Activated naive CD4-positive, alpha-beta T cell treated with anti-CD3 and anti-CD28 coated beads for 36 hours (primary cell): ENCODE results near the gene SLC10A6. TPM values are rescaled to one million over a fixed set of nuclear protein-coding genes. Genes with fewer than 3 reads are reported as not detected.
A peak's percentile ranks its signal among the peaks of the same experiment; 100 is the strongest.
"Not testable (repeated sequence)": the region's sequence is repeated elsewhere in the genome, so short reads cannot be mapped to it uniquely, and the experiment has no call there.

Experiments used
- CTCF ChIA-PET: fragments of 350-600 bp; sonication (Branson Sonifier 250); formaldehyde crosslinking; loops from one replicate; lab custom pipeline; 2021; ENCODE audit warnings: antibody characterized with exemption; lab: Charles Lee
- DNase-seq: peaks from one replicate; pipeline ENCODE4 v3.0.0-alpha.2; 2020
- H3K27ac Mint-ChIP-seq: one replicate; pipeline ENCODE4 v1.8.0; 2021; ENCODE audit warnings: mild to moderate bottlenecking, mixed read lengths
- H3K27me3 Mint-ChIP-seq: one replicate; pipeline ENCODE4 v1.8.0; 2021; ENCODE audit warnings: low read depth, mixed read lengths
- H3K36me3 Mint-ChIP-seq: one replicate; pipeline ENCODE4 v1.8.0; 2021; ENCODE audit warnings: low read depth, mixed read lengths
- H3K4me1 Mint-ChIP-seq: one replicate; pipeline ENCODE4 v1.8.0; 2021; ENCODE audit warnings: low read depth, mixed read lengths
- H3K4me3 Mint-ChIP-seq: one replicate; pipeline ENCODE4 v1.8.0; 2021; ENCODE audit warnings: mild to moderate bottlenecking, moderate library complexity, mixed read lengths
- H3K9me3 Mint-ChIP-seq: one replicate; pipeline ENCODE4 v1.8.0; 2021; ENCODE audit warnings: mixed read lengths
- intact Hi-C: fragments of 100-400 bp; cut with micrococcal nuclease; formaldehyde crosslinking; loops from one replicate; pipeline ENCODE4 v1.15.1; 2023
- total RNA-seq, 2 experiments: library from RNA; stranded (reverse); gene quantifications; one replicate each; pipeline ENCODE4 v1.2.3, GENCODE V29; 2021

The SLC10A6 gene
- total RNA-seq, 2 experiments from 2014 or later = not detected

DNA sequence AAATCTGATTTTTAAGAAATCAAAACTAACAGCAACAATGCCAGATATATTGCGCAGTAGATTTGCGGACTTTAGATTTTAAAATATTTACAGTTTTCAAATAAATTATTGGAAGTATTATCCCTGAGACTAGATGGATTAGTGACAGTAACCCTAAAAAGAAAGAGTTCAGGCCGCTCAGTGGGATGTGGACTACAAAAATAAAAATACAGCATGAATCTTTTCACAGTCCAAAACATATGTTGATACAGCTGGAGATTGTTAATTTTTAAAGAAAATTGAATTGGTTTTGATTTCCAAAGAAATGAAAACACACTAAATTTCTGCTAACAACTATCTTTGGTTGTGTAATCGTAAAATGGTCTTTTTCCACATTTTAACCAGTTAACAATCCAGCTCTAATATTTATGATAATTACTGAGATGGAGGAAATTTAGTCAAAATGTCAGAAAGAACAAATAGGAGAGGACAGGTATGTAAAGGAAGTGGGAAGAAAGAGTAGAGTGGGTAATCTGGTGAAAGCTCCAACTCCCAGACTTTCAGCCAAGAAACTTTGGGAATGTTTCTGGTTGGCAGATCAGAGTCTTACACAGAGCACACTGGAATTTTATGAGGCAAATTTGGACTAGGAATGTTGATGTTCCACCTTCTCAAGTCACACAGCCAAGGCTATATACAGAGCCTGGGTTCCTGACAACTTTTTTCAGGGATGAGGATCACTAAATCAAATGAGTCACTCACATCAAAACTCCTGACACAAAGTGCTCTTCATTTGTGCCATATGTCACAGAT, 27.9 kb upstream of the SLC10A6 start:
- DNase-seq = no peak
- no peaks in the 10 kb centered on the region for H3K4me1 Mint-ChIP-seq
- no peak overlapping the region for H3K27ac Mint-ChIP-seq
- CTCF ChIA-PET = interaction anchor here (0.6 kb wide), 1 partner anchor 23 kb away, joined by 6 read pairs; no protein-coding TSS in a partner anchor
- no peaks in the 10 kb centered on the region for H3K27me3 Mint-ChIP-seq
- intact Hi-C loops = no loop called here
- no peak overlapping the region for H3K4me3 Mint-ChIP-seq
- H3K9me3 Mint-ChIP-seq = peaks cover 13% of the 10 kb centered on the region
- H3K36me3 Mint-ChIP-seq = no peaks in the 10 kb centered on the region

DNA sequence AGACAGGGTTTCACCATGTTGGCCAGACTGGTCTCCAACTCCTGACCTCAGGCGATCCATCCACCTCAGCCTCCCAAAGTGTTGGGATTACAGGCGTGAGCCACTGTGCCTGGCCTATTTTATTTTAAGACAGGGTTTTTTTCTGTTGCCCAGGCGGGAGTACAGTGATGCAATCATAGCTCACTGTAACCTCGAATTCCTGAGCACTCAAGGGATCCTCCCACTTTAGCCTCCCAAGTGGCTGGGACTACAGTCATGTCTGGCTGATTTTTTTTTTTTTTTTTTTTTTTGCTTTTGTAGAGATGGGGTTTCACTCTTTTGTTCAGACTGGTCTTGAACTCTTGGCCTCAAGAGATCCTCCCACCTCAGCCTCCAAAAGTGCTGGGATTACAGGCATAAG, 26.3 kb upstream of the SLC10A6 start:
- intact Hi-C loops, DNase-seq, H3K4me1 Mint-ChIP-seq, H3K27me3 Mint-ChIP-seq, CTCF ChIA-PET, H3K36me3 Mint-ChIP-seq, H3K4me3 Mint-ChIP-seq, H3K27ac Mint-ChIP-seq: not testable (repeated sequence)
- H3K9me3 Mint-ChIP-seq = peaks cover 13% of the 10 kb centered on the region

DNA sequence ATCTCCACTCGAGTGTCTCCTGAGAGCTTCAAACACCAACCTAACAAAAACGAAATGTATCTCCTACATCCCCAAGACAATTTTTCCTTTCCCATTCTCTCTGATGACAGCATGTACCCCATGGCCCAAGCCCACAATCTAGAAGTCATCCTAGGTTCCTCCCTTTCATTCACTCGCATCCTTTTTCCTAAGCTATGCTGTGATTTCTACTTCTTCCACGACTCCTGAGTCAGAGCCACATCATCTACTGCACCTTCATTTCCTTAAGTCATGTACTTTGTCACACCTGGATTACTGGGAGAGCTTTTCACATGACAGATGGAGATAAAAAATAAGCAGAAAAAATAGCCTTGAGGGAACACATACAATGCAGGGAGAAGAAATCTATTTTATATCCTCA, 23.0 kb upstream of the SLC10A6 start:
- H3K27ac Mint-ChIP-seq = no peak overlapping the region
- CTCF ChIA-PET = interaction anchor here (0.6 kb wide), 1 partner anchor 338 kb away, joined by 3 read pairs; no protein-coding TSS in a partner anchor
- H3K27me3 Mint-ChIP-seq = no peaks in the 10 kb centered on the region
- H3K36me3 Mint-ChIP-seq = no peaks in the 10 kb centered on the region
- no peak overlapping the region for H3K4me3 Mint-ChIP-seq
- intact Hi-C loops = no loop called here
- H3K9me3 Mint-ChIP-seq = peaks cover 2% of the 10 kb centered on the region
- H3K4me1 Mint-ChIP-seq = no peaks in the 10 kb centered on the region
- DNase-seq = no peak

DNA sequence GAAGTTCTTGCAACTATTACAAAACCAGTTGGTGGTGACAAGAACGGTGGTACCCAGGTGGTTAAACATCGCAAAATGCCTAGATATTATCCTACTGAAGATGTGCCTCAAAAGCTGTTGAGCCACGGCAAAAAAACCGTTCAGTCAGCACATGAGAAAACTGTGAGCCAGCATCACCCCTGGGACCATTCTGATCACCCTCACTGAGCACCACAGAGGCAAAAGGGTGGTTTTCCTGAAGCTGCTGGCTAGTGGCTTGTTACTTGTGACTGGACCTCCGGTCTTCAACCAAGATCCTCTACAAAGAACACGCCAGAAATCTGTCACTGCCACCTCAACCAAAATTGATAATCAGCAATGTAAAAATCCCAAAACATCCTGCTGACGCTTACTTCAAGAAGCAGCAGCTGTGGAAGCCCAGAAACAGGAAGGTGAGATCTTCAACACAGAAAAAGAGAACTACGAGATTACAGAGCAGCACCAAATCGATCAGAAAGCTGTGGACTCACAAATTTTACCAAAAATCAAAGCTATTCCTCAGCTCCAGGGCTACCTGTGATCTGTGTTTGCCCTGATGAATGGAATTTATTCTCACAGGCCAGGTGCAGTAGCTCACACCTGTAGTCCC, 21.4 kb upstream of the SLC10A6 start:
- Mint-ChIP-seq H3K36me3 (no peaks in the 10 kb centered on the region), H3K4me3 (no peak overlapping the region), H3K27me3 (no peaks in the 10 kb centered on the region), H3K27ac (no peak overlapping the region), H3K4me1 (no peaks in the 10 kb centered on the region), H3K9me3 (peaks cover 2% of the 10 kb centered on the region)
- DNase-seq = no peak
- CTCF ChIA-PET = no interaction called here
- intact Hi-C loops = no loop called here

DNA sequence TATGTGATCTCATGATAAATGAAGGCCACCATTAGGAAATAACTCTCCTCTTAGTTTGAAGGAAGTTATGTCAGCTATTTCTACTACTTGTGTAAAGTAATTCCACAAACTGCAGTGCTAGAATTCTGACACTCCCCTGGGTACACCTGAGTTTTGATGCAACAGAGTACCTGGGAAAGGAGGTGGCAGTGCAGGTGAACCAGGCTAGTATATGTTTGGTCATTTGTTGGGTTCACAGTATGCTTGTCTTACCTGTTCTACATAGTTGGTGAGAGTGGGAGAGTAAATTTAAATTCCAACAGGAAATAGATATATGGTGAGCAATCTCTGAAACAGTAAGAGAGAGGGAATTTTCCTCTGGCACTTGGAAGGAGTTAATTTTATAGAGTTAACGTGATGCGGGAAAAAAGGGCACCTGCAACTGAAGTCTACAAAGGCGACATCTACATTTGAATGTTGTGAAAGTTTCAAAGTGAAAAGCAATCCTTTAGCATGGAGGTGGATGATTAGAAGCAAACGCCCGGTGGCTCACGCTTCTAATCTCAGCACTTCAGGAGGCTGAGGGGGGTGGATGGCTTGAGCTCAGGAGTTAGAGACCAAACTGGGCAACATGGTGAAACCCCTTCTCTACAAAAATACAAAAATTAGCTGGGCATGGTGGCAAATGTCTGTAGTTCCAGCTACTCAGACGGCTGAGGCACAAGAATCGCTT, 8.3 kb upstream of the SLC10A6 start:
- H3K4me3 Mint-ChIP-seq = no peak overlapping the region
- no peak overlapping the region for H3K27ac Mint-ChIP-seq
- H3K27me3 Mint-ChIP-seq = peaks cover 1% of the 10 kb centered on the region
- CTCF ChIA-PET = no interaction called here
- no peaks in the 10 kb centered on the region for H3K36me3 Mint-ChIP-seq
- intact Hi-C loops = no loop called here
- DNase-seq = no peak
- no peaks in the 10 kb centered on the region for H3K9me3 Mint-ChIP-seq
- H3K4me1 Mint-ChIP-seq = no peaks in the 10 kb centered on the region

DNA sequence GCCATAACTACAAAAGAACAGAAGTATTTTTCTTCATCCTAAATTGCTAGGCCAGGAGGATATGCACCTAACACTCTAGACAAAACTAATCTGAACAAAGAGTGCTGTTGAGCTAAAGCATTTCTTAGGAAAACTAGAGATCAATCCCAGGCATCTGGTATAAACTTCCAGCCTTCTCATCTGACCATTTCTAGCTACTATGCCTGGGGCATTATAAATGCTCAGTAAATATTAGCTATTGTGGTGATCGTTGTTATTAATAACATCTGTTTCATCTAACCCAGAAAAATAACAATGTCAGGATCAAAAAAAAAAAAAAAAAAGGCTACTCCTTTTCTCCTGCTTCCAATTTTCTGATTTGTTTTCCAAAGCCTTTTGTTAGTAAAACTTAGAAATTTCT, 7.7 kb upstream of the SLC10A6 start:
- Mint-ChIP-seq H3K4me3 (no peak overlapping the region), H3K27me3 (peaks cover 1% of the 10 kb centered on the region), H3K27ac (peak overlapping the region; percentile 16), H3K9me3 (no peaks in the 10 kb centered on the region), H3K4me1 (no peaks in the 10 kb centered on the region), H3K36me3 (no peaks in the 10 kb centered on the region)
- no peak for DNase-seq
- intact Hi-C loops = no loop called here
- CTCF ChIA-PET = no interaction called here

DNA sequence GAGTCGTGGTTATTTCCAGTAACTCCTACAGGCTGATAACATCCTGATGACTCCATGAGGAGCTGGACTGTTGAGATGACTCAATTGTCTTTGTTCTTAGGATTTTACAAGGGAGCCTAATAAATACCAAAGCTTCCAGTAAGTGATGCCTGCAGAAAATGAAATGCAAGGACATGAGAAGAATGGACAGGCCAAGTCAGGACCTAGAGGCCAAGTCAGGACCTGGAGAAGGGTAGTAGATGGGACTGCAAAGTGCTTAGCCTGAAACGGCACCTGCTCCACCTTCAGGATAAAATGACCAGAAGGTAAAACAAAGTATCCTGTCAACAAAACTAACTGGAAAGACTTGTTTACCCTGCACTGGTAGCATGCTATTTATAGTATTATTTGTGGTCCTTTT, 6.4 kb upstream of the SLC10A6 start:
- H3K36me3 Mint-ChIP-seq = no peaks in the 10 kb centered on the region
- H3K27ac Mint-ChIP-seq = no peak overlapping the region
- no peaks in the 10 kb centered on the region for H3K9me3 Mint-ChIP-seq
- H3K4me1 Mint-ChIP-seq = no peaks in the 10 kb centered on the region
- no peaks in the 10 kb centered on the region for H3K27me3 Mint-ChIP-seq
- intact Hi-C loops = no loop called here
- DNase-seq = no peak
- no peak overlapping the region for H3K4me3 Mint-ChIP-seq
- CTCF ChIA-PET = no interaction called here

DNA sequence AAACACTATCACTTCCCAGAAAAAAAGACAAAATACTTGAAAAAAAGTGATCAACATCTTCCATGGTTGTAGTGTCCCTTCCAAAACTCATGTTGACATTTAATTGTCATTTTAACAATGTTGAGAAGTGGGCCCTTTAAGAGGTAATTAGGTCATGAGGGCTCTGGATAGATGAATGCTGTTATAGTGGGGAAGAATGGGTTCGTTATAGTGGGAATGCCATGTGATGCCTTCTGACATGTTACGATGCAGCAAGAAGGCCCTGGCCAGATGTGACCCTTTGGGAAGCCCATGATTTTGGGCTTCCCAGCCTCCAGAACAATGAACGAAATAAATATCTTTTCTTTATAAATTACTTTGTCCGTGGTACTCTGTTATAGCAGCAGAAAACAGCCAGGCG, 4.0 kb upstream of the SLC10A6 start:
- Mint-ChIP-seq H3K4me3 (no peak overlapping the region), H3K27ac (no peak overlapping the region), H3K4me1 (no peaks in the 10 kb centered on the region), H3K9me3 (no peaks in the 10 kb centered on the region), H3K36me3 (no peaks in the 10 kb centered on the region), H3K27me3 (no peaks in the 10 kb centered on the region)
- CTCF ChIA-PET = no interaction called here
- no peak for DNase-seq
- intact Hi-C loops = no loop called here

DNA sequence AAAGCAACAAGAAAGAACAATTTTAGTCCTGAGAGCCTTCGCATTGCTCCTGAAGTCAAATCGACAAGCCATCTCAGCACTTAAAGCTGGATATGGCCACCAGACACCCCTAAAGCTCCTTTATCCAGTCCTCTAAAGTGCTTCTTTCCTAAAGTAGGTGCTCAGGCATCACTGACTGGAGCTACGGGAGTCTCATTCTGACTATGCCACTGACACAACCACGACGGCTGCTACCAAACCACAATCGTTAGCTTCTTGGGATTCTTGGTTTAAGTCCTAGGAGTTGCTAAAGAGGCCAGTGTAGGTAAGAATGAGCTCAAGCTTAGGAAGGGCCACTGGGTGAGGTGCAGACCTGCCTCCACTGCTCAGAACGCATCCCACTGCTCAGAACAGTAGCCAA, 1.0 kb downstream of the SLC10A6 start:
- CTCF ChIA-PET = interaction anchor here (1.2 kb wide), 1 partner anchor 18 kb away, joined by 3 read pairs; no protein-coding TSS in a partner anchor
- no peaks in the 10 kb centered on the region for H3K27me3 Mint-ChIP-seq
- H3K27ac Mint-ChIP-seq = no peak overlapping the region
- no peaks in the 10 kb centered on the region for H3K4me1 Mint-ChIP-seq
- H3K4me3 Mint-ChIP-seq = no peak overlapping the region
- no peak for DNase-seq
- H3K9me3 Mint-ChIP-seq = no peaks in the 10 kb centered on the region
- intact Hi-C loops = no loop called here
- no peaks in the 10 kb centered on the region for H3K36me3 Mint-ChIP-seq

DNA sequence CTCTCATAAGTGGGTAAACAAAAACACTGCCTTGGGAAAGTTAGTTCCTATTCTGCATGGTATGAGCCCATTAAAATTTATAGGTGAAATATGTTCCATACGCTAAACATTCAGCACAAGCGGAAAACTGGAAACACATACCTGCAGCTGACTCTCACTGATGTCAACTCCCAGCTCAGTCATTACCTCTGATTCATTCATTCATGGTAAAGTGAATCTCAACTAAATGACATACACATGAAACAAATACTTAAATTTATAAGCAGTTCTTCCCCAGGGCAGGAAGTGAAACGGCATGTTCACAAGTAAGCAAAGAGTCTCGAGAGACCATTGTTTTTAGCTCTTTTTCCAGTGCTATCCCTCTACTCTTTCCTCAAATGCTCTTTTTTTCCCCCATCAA, 1.6 kb downstream of the SLC10A6 start:
- Mint-ChIP-seq H3K36me3 (no peaks in the 10 kb centered on the region), H3K27ac (no peak overlapping the region), H3K4me1 (no peaks in the 10 kb centered on the region), H3K4me3 (no peak overlapping the region), H3K27me3 (no peaks in the 10 kb centered on the region), H3K9me3 (no peaks in the 10 kb centered on the region)
- intact Hi-C loops = no loop called here
- CTCF ChIA-PET = interaction anchor here (1.0 kb wide), 1 partner anchor 393 kb away, joined by 3 read pairs; no protein-coding TSS in a partner anchor
- no peak for DNase-seq

DNA sequence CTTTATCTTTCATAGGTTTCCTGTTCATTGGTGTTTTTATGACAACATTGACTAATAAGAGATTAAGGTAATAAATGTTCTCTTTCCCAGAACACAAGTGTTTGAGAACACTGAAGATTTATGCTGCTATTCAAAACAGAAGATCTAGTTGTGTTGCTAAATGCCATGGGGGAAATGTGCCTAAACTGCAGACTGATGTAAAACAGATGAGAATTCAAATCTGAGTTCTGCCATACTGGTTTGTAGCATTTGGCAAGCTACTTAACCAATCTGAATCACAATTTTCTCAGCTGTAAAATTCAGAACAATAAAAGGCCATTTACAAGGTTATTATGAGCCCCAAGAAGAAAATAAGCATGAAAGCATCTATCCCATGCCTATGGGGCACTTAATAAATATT, 2.3 kb downstream of the SLC10A6 start:
- no peaks in the 10 kb centered on the region for H3K4me1 Mint-ChIP-seq
- no peaks in the 10 kb centered on the region for H3K36me3 Mint-ChIP-seq
- H3K27ac Mint-ChIP-seq = no peak overlapping the region
- CTCF ChIA-PET = interaction anchor here (1.0 kb wide), 1 partner anchor 394 kb away, joined by 3 read pairs; no protein-coding TSS in a partner anchor
- no peaks in the 10 kb centered on the region for H3K9me3 Mint-ChIP-seq
- no peak for DNase-seq
- no peak overlapping the region for H3K4me3 Mint-ChIP-seq
- intact Hi-C loops = no loop called here
- H3K27me3 Mint-ChIP-seq = no peaks in the 10 kb centered on the region

DNA sequence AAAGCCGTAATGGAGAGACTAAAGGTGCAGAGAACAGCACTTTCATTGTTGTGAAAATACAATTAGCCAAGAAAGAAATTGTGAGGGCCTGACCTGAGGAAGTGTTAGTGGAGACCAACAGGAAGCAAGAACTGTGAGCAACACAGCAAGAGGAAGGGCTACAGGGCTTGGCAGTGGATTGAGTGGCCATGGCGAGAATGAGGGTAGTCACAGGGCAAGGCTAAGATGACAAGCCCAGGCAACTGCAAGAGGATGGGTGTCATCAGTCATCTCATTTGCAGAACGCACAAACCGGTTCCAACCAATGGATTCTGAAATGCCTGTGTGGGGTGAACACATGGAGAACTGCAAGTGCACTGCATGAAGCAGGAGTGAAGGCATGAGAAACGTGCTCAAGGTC, 3.6 kb downstream of the SLC10A6 start:
- DNase-seq = no peak
- Mint-ChIP-seq H3K27me3 (no peaks in the 10 kb centered on the region), H3K36me3 (no peaks in the 10 kb centered on the region), H3K4me3 (no peak overlapping the region), H3K4me1 (no peaks in the 10 kb centered on the region), H3K9me3 (no peaks in the 10 kb centered on the region), H3K27ac (no peak overlapping the region)
- CTCF ChIA-PET = no interaction called here
- intact Hi-C loops = no loop called here
